Measurements from ENCODE around the gene TRAP1. TPM values are rescaled to one million over a fixed set of nuclear protein-coding genes. Genes with fewer than 3 reads are reported as not detected.

The TRAP1 gene
- total RNA-seq, 1 donor from 2014 or later = 111 TPM

DNA sequence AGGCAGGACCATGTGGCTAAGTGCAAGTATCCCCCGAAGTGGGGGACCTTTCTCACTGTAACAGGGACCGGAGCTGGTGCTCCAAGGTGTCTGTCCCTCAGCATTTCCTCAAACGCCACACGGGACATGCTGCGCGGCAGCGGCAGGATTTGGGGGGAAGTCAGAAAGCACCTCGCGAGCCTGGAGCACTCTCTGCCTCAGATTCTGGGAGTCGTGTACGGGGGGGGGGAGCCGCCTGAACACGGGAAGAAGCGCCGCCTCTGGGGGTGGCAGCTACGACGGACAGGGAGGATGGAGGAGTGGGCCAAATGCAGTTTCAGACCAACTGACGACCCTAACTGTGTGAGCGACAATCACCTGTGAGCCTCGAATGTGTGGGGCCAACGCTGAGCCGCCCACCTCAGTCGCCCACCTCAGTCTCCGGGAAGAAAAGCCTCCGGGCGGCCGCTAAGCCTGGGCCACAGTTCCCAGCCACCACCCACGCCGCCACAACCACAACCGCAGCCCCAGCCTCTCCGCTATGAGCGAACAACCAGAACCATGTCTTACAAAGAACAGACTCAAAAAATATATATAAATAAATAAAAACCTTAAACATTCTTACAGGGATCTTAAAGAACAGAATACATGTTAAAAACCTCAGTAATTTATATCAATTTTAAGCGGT is 8.8 kb upstream of the TRAP1 start:
- no peak for DNase-seq (ENCODE audit: extremely low spot score in 2 of 2)
- no peaks in the 10 kb centered on the region for H3K4me1 ChIP-seq
- TF ChIP-seq POLR2A (IDR thresholded peaks at IDR 0.05) (no peak), POLR2AphosphoS5 (IDR thresholded peaks at IDR 0.05; ENCODE audit: insufficient read depth in 1 of 2, low read depth in 1 of 2) (no peak)
- TF ChIP-seq, protein P1, sequence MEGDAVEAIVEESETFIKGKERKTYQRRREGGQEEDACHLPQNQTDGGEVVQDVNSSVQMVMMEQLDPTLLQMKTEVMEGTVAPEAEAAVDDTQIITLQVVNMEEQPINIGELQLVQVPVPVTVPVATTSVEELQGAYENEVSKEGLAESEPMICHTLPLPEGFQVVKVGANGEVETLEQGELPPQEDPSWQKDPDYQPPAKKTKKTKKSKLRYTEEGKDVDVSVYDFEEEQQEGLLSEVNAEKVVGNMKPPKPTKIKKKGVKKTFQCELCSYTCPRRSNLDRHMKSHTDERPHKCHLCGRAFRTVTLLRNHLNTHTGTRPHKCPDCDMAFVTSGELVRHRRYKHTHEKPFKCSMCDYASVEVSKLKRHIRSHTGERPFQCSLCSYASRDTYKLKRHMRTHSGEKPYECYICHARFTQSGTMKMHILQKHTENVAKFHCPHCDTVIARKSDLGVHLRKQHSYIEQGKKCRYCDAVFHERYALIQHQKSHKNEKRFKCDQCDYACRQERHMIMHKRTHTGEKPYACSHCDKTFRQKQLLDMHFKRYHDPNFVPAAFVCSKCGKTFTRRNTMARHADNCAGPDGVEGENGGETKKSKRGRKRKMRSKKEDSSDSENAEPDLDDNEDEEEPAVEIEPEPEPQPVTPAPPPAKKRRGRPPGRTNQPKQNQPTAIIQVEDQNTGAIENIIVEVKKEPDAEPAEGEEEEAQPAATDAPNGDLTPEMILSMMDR (IDR thresholded peaks at IDR 0.05) = no peak
- peaks cover 0 to 47% of the 10 kb centered on the region in 2 donors for H3K36me3 ChIP-seq
- intact Hi-C loops (cut with DNase I) = no loop called here
- no peak overlapping the region for H3K27ac ChIP-seq
- no peaks in the 10 kb centered on the region for H3K9me3 ChIP-seq
- no peak overlapping the region for H3K4me3 ChIP-seq
- no peaks in the 10 kb centered on the region for H3K27me3 ChIP-seq

GRCh38 chr16:3725276-3725675 is 8.0 kb upstream of the TRAP1 start:
- no peak for DNase-seq (ENCODE audit: extremely low spot score in 2 of 2)
- Histone ChIP-seq H3K27me3 (no peaks in the 10 kb centered on the region), H3K36me3 (peaks cover 0 to 38% of the 10 kb centered on the region in 2 donors), H3K27ac (no peak overlapping the region), H3K9me3 (no peaks in the 10 kb centered on the region), H3K4me3 (no peak overlapping the region), H3K4me1 (no peaks in the 10 kb centered on the region)
- TF ChIP-seq POLR2AphosphoS5 (IDR thresholded peaks at IDR 0.05; ENCODE audit: insufficient read depth in 1 of 2, low read depth in 1 of 2) (no peak), POLR2A (IDR thresholded peaks at IDR 0.05) (no peak)
- TF ChIP-seq, protein P1 (IDR thresholded peaks at IDR 0.05) = no peak
- intact Hi-C loops (cut with DNase I) = no loop called here

GRCh38 chr16:3722508-3722907 is 5.2 kb upstream of the TRAP1 start:
- TF ChIP-seq, protein P1 (IDR thresholded peaks at IDR 0.05) = no peak
- no peak for TF ChIP-seq POLR2AphosphoS5 (IDR thresholded peaks at IDR 0.05; ENCODE audit: insufficient read depth in 1 of 2, low read depth in 1 of 2)
- no peak for TF ChIP-seq POLR2A (IDR thresholded peaks at IDR 0.05)
- Histone ChIP-seq H3K4me3 (no peak overlapping the region), H3K9me3 (no peaks in the 10 kb centered on the region), H3K27ac (no peak overlapping the region), H3K4me1 (peaks cover 7% of the 10 kb centered on the region), H3K27me3 (no peaks in the 10 kb centered on the region), H3K36me3 (peaks cover 0 to 13% of the 10 kb centered on the region in 2 donors)
- no peak for DNase-seq (ENCODE audit: extremely low spot score in 2 of 2)
- intact Hi-C loops (cut with DNase I) = no loop called here

DNA sequence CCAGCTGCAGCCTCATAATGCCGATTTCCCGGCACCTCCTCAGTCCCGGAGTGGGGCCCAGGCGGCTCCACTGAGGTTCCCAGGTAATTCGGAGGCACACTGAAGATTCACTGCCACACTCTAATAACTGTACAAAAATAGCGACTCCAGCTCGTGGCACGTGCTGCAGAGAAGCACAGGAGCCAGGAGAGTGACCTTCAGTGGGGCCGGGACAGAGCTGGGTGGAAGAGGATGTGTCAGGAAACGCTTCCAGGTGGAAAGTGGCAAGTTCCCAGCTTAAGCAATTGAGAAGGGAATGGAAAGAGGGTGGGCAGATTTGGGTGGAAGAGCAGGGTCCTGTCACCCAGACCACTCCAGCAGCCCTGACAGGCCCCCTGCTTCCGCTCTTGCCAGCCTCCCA is 3.1 kb upstream of the TRAP1 start:
- no peaks in the 10 kb centered on the region for H3K36me3 ChIP-seq
- H3K4me1 ChIP-seq = peaks cover 22% of the 10 kb centered on the region
- intact Hi-C loops (cut with DNase I) = no loop called here
- no peaks in the 10 kb centered on the region for H3K9me3 ChIP-seq
- H3K27me3 ChIP-seq = no peaks in the 10 kb centered on the region
- TF ChIP-seq, protein P1 (IDR thresholded peaks at IDR 0.05) = no peak
- TF ChIP-seq POLR2AphosphoS5 (IDR thresholded peaks at IDR 0.05; ENCODE audit: insufficient read depth in 1 of 2, low read depth in 1 of 2) (no peak), POLR2A (IDR thresholded peaks at IDR 0.05) (no peak)
- DNase-seq (ENCODE audit: extremely low spot score in 2 of 2) = no peak
- no peak overlapping the region for H3K4me3 ChIP-seq
- no peak overlapping the region for H3K27ac ChIP-seq

DNA sequence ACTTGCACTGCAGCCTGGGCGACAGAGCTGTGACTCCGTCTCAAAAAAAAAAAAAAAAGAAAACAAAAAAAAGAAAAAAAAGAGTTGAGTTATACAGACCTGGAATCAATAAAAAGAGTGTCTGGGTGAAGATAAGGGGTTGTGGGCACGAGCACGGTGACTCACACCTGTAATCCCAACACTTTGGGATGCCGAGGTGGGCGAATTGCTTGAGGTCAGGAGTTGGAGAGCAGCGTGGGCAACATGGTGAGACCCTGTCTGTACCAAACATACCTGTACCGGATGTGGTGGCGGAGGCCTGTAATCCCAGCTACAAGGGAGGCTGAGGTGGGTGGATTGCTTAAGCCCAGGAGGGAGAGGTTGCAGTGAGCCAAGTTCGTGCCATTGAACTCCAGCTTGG is 1.3 kb upstream of the TRAP1 start:
- H3K36me3 ChIP-seq = no peaks in the 10 kb centered on the region
- no peak for DNase-seq (ENCODE audit: extremely low spot score in 2 of 2)
- intact Hi-C loops (cut with DNase I) = no loop called here
- no peaks in the 10 kb centered on the region for H3K27me3 ChIP-seq
- no peak overlapping the region for H3K4me3 ChIP-seq
- H3K4me1 ChIP-seq = peaks cover 22% of the 10 kb centered on the region
- H3K9me3 ChIP-seq = no peaks in the 10 kb centered on the region
- no peak for TF ChIP-seq POLR2A (IDR thresholded peaks at IDR 0.05)
- no peak for TF ChIP-seq POLR2AphosphoS5 (IDR thresholded peaks at IDR 0.05; ENCODE audit: insufficient read depth in 1 of 2, low read depth in 1 of 2)
- TF ChIP-seq, protein P1 (IDR thresholded peaks at IDR 0.05) = no peak
- no peak overlapping the region for H3K27ac ChIP-seq

Data from vagina (tissue), 2 donors.